T47D (cell line): ENCODE data around the gene PGK1.

Experiments
- DNase-seq, 2 experiments: peaks; one replicate each; pipeline versions ENCODE4 v3.0.0 to v3.0.0-alpha.2; 2011 to 2012; ENCODE audit warnings: low read depth in 1 of 2, low spot score in 1 of 2
- JUND ChIP-seq: IDR thresholded peaks from 2 replicates; pipeline ENCODE4 v1.6.1; 2012; ENCODE audit warnings: low read depth
- in situ Hi-C: cut with HindIII; loops from 2 replicates; pipeline ENCODE4 v1.10.0; 2016; ENCODE audit warnings: low sequenced_read_pairs, low pct_unique_long_range_greater_than_20kb

PGK1 gene

DNA sequence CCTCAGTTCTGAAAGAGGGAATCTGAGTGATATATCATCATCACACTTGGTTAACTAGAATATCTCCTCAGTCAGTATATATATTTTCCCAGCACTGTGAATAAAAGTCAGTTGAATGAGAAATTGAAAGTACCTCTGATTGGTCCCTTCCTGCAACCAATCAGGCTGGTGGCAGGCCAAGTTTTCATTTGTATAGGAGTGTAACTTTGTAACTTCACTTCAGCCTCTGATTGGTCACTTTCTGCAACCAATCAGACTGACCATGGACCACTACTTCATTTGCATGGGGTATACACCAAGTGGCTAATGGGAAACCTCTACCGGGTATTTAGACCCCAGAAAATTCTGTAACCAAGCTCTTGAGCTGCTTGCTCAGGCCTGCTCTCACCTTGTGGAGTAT, 2.0 kb upstream of the PGK1 start:
- DNase-seq = no peak
- in situ Hi-C loops = no loop called here
- TF ChIP-seq JUND = no peak

DNA sequence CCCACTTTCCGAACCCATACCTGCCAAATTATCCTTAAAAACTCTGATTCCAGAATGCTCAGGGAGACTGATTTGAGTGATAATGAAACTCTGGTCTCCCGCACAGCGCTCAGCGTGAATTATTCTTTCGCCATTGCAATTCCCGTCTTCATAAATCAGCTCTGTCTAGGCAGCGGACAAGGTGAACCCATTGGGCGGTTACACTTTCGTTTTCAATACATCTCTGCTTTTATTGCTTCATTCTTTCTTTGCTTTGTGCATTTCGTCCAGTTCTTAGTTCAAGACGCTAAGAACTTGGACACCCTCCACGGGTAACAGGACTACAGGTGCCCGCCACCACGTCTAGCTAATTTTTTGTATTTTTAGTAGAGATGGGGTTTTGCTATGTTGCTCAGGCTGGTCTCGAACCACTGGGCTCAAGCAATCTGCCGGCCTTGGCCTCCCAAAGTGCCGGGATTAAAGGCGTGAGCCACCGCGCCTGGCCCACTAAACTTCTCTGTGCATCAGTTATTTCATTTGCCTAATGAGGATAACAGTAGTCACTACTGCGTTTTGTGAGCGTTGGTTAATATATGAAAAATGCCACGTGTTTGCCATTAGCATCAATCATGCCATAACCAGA, 936 bp upstream of the PGK1 start:
- TF ChIP-seq JUND = no peak
- in situ Hi-C loops = no loop called here
- DNase-seq = no peak

DNA sequence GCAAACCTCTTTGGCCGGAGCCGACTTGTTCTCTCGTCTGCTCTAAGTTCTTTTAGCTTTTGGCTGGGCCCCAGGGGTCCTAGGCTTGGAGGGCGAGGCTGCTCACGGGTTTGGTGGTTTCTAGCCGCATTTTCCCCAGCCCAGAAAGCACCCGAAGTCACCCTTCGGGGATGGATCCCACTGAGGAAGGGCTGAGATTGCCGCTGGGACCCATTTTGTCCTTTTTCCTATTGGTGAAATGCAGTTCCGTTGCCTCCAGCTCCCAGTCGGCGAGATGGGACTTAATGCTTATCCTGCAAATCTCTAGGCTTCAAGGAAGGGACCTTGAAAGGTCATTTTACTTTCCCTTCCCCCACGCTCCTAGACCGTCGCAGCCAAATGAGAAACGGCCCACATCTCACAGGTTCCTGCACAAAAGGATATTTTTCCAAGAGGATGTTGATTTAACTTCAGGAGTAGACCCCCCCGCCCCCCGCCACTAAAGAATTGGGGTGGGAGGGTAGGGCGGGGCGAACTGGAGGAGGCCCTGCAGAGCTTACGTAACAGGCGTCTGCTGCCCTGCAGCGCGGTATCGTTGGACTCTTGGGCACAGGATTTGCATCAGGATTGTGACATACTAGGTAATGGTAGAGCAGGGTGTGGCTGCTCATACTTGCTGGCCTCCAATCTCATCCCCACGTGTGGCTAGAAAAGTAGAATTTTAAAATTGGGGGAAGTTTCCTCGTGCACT, 564 bp downstream of the PGK1 start:
- no peak for TF ChIP-seq JUND
- in situ Hi-C loops = no loop called here
- DNase-seq = peak in 1 of 2 experiments; percentile 40

GRCh38 chrX:78105944-78106650, 2.0 kb downstream of the PGK1 start:
- in situ Hi-C loops = no loop called here
- DNase-seq = no peak
- no peak for TF ChIP-seq JUND

DNA sequence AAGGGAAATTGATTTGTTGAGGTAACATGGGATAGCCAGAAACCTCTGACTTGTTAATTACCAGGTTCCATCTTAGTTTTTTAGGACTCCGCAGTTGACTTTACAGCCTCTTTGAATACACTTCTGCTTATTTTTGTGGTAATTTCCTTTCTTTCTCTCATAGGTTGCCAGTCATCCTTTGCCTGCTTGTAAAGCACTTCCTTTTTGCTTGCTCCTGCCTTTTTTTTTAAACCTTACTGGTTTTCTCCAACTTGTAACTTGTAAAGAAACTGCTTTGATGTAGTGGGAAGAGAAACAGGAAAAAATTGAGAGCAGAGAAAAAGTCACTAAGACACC, 2.6 kb downstream of the PGK1 start:
- no peak for TF ChIP-seq JUND
- DNase-seq = no peak
- in situ Hi-C loops = no loop called here

DNA sequence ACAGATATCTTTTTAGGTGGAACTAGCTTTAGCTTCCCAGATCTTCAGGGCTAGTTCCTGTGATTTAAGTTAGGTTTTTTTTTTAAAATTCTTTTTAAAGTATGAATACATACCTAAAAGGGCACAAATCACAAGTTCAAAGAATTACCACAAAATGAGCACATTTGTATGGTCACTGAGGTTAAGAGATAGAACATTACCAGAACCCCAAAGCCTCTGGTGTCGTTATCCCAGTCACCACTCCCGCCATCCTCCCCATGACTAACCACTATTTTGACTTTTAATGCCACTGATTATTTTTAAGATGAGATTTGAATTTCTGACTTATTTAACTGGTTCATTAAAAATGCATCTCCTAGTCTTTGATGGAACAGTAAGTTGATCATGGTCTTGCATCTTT, 5.4 kb downstream of the PGK1 start:
- TF ChIP-seq JUND = no peak
- in situ Hi-C loops = no loop called here
- DNase-seq = no peak

DNA sequence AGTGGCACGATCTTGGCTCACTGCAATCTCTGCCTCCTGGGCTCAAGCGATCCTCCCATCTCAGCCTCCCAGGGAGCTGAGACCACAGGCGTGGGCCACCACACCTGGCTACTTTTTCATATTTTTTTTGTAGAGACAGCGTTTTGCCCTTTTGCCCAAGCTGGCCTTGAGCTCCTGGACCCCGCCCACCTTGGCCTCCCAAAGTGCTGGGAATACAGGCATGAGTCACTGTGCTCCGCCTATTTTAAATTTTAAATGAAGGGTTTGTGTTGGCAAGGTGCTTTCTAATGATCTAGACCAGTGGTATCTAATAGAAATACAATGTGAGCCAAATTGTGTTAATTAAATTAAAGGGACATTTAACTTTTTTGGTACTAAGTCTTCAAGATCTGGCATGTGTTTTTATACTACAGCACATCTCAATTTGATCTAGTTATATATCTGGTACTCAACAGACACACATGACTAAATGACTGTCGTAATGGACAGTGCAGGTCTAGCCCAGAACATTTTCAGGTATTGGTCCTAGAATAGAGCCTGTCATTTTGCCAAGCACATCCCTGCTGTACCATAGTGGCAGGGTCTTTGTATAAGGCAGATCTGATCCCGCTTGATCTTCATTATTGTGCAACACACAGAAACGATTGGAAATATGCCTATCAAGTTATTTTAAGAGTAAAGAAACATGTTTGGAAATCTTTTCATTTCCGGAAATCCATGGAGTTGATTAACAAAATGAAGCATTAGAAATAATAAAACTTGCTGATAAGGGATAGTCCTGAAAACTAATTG, 7.3 kb downstream of the PGK1 start:
- in situ Hi-C loops = no loop called here
- DNase-seq = no peak
- TF ChIP-seq JUND = no peak

- TF ChIP-seq JUND = no peak
- in situ Hi-C loops = no loop called here
- DNase-seq = no peak
These were observed 12.3 kb downstream of the PGK1 start for GRCh38 chrX:78116365-78116764.

DNA sequence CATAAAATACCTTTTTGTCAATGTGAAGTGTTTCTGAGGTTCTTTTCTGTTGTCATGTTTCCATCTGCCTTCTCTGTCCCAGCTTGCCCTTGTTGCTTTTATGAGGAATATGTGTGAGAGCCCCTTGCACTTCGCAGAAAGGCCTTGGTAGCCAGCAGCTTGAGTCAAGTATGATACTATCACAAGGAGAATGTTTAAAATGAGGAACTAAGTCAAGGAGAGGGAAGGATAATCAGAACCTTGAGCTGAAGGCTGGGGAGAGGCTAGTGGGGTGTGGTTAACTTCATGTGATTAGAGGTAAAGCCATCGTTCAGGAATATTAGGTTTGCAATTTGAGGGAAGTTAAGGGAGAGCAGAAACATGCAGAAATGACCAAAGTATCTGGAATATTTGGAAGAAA, 12.7 kb downstream of the PGK1 start:
- in situ Hi-C loops = no loop called here
- no peak for TF ChIP-seq JUND
- no peak for DNase-seq

DNA sequence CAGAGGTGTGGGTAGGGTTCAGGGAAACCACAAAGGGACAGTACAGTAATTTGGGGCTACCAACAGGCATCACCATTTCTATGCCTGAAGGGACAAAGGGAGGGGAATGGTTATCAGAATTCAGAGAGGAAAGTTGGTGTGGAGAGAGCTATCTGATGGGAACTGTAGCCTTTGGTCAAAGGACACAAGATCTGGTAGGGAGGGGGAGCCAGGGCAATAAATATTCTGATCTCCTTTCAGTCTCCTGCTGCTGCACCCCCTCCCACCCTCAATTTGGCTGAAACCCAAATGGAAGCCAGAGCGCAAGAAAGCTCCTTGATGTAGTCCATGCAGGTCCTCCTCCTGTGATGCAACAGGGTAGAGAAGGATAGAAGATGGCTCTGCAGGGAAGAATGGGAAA, 14.6 kb downstream of the PGK1 start:
- no peak for TF ChIP-seq JUND
- in situ Hi-C loops = no loop called here
- DNase-seq = no peak

GRCh38 chrX:78119521-78120227, 15.6 kb downstream of the PGK1 start:
- TF ChIP-seq JUND = no peak
- DNase-seq = peak in 1 of 2 experiments; percentile 34
- in situ Hi-C loops = no loop called here

DNA sequence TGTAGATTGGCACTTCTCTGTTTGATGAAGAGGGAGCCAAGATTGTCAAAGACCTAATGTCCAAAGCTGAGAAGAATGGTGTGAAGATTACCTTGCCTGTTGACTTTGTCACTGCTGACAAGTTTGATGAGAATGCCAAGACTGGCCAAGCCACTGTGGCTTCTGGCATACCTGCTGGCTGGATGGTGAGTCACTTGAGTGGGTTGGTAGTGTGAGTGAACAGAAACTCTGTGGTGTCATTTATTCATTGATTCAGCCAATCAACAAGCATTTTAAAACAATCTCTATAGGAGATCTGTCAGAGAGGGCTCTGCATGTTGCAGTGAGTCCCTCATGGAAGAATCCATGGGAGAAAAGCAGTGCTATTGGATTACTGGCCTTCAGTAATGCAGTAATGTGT, 19.1 kb downstream of the PGK1 start:
- in situ Hi-C loops = no loop called here
- peak in 1 of 2 experiments; percentile 17 for DNase-seq
- TF ChIP-seq JUND = no peak

- in situ Hi-C loops = no loop called here
- no peak for TF ChIP-seq JUND
- peak in 1 of 2 experiments; percentile 24 for DNase-seq
These were observed 20.3 kb downstream of the PGK1 start for GRCh38 chrX:78124307-78124706.
